WTC11 (cell line): ENCODE measurements around the gene MTOR.

Experiments
- CREB1 ChIP-seq: sonication (generic); formaldehyde crosslinking; IDR thresholded peaks from 2 replicates; pipeline ENCODE4 v1.8.0; 2023; ENCODE audit warnings: mild to moderate bottlenecking, missing genetic modification reagents
- CREM ChIP-seq: sonication (generic); formaldehyde crosslinking; IDR thresholded peaks from 2 replicates; pipeline ENCODE4 v1.8.1; 2022; ENCODE audit warnings: mild to moderate bottlenecking, missing genetic modification reagents, moderate library complexity
- FOXK1 ChIP-seq: sonication (generic); formaldehyde crosslinking; IDR thresholded peaks from 2 replicates; pipeline ENCODE4 v1.8.0; 2022; ENCODE audit warnings: mild to moderate bottlenecking, moderate library complexity, missing genetic modification reagents
- IRF1 ChIP-seq: sonication (generic); formaldehyde crosslinking; IDR thresholded peaks from 2 replicates; pipeline ENCODE4 v1.8.0; 2023; ENCODE audit warnings: missing genetic modification reagents
- MAX ChIP-seq: sonication (generic); formaldehyde crosslinking; IDR thresholded peaks from 2 replicates; pipeline ENCODE4 v1.8.0; 2022; ENCODE audit warnings: mild to moderate bottlenecking, missing genetic modification reagents
- NFE2L1 ChIP-seq: sonication (generic); formaldehyde crosslinking; IDR thresholded peaks from 2 replicates; pipeline ENCODE4 v1.8.1; 2023; ENCODE audit warnings: missing genetic modification reagents
- NR3C1 ChIP-seq: sonication (generic); formaldehyde crosslinking; conservative IDR thresholded peaks from 2 replicates; pipeline ENCODE4 v1.8.1; 2023; ENCODE audit warnings: low read depth, mild to moderate bottlenecking, missing genetic modification reagents
- SP1 ChIP-seq: sonication (generic); formaldehyde crosslinking; conservative IDR thresholded peaks from 2 replicates; pipeline ENCODE4 v1.8.1; 2022; ENCODE audit warnings: missing genetic modification reagents
- ZNF138 ChIP-seq: sonication (generic); formaldehyde crosslinking; conservative IDR thresholded peaks from 2 replicates; pipeline ENCODE4 v1.8.1; 2022; ENCODE audit warnings: mild to moderate bottlenecking, moderate library complexity, missing genetic modification reagents
- TF ChIP-seq, protein P1 (sequence below): sonication (generic); formaldehyde crosslinking; conservative IDR thresholded peaks from 2 replicates; pipeline ENCODE4 v1.8.1; 2022; ENCODE audit warnings: mild to moderate bottlenecking, missing genetic modification reagents
- TF ChIP-seq, protein P2 (sequence below): fragments of 200-600 bp; IDR thresholded peaks from 2 replicates; pipeline ENCODE4 v1.8.0; 2022; ENCODE audit warnings: antibody characterized with exemption

GRCh38 chr1:11065796-11066195, 196.6 kb downstream of the MTOR start:
- TF ChIP-seq, protein P1, sequence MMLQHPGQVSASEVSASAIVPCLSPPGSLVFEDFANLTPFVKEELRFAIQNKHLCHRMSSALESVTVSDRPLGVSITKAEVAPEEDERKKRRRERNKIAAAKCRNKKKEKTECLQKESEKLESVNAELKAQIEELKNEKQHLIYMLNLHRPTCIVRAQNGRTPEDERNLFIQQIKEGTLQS (CRISPR knock-in tag) = no peak
- TF ChIP-seq FOXK1 (CRISPR knock-in tag) = no peak
- no peak for TF ChIP-seq MAX (CRISPR knock-in tag)
- TF ChIP-seq, protein P2, sequence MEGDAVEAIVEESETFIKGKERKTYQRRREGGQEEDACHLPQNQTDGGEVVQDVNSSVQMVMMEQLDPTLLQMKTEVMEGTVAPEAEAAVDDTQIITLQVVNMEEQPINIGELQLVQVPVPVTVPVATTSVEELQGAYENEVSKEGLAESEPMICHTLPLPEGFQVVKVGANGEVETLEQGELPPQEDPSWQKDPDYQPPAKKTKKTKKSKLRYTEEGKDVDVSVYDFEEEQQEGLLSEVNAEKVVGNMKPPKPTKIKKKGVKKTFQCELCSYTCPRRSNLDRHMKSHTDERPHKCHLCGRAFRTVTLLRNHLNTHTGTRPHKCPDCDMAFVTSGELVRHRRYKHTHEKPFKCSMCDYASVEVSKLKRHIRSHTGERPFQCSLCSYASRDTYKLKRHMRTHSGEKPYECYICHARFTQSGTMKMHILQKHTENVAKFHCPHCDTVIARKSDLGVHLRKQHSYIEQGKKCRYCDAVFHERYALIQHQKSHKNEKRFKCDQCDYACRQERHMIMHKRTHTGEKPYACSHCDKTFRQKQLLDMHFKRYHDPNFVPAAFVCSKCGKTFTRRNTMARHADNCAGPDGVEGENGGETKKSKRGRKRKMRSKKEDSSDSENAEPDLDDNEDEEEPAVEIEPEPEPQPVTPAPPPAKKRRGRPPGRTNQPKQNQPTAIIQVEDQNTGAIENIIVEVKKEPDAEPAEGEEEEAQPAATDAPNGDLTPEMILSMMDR = no peak
- TF ChIP-seq CREB1 (CRISPR knock-in tag) = no peak
- no peak for TF ChIP-seq NR3C1
- TF ChIP-seq SP1 (CRISPR knock-in tag) = no peak
- no peak for TF ChIP-seq NFE2L1
- no peak for TF ChIP-seq CREM (CRISPR knock-in tag)
- no peak for TF ChIP-seq IRF1 (CRISPR knock-in tag)
- no peak for TF ChIP-seq ZNF138 (CRISPR knock-in tag)
